HG03521 (cell line): ENCODE measurements around the gene GALNT12.
A peak's percentile ranks its signal among the peaks of the same experiment; 100 is the strongest.

Experiments used
- ATAC-seq: cut with Tn5 transposase; IDR thresholded peaks from one replicate; pipeline ENCODE4 v1.9.1; 2021; ENCODE audit warnings: mild to moderate bottlenecking, moderate library complexity; ENCODE audit not compliant: unreplicated experiment

GALNT12 gene

DNA sequence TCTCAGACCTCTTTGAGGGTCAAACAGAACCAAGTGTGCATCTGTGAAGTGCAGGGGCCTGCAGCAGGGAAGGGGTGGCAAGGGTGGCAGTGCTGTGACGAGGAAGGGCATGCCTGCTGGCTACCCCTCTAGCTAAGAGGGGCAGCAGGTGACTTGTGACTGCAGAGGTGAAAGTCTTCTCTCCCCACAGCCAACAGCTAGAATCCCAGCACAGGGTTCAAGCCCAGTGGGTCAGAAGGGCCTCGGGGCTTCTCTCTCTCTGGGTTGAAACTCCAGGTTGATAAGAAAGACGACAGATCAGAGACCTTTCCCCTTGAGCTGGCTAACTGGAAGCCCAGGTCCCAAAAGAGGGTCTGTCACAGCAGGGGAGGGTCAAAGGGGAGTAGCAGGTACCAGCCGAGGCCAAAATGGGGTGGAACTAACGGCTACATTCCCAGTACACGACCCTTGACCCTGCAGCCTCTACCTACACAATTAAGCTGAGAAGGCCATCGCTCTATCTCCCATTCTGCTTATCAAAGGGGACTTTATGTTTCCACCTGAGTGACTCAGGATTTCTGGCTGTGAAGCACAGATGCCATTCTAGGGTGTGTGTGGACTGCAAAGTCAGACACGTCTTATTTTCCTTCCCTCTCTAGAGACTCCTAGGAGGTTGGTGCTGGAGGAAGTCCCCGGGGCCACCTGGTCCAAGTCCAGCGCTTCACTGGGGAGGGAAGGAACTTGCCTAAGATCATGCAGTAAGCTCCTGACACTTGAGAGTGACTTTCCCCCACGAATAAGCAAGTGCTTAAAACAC is 25.7 kb upstream of the GALNT12 start:
- ATAC-seq: no peak

DNA sequence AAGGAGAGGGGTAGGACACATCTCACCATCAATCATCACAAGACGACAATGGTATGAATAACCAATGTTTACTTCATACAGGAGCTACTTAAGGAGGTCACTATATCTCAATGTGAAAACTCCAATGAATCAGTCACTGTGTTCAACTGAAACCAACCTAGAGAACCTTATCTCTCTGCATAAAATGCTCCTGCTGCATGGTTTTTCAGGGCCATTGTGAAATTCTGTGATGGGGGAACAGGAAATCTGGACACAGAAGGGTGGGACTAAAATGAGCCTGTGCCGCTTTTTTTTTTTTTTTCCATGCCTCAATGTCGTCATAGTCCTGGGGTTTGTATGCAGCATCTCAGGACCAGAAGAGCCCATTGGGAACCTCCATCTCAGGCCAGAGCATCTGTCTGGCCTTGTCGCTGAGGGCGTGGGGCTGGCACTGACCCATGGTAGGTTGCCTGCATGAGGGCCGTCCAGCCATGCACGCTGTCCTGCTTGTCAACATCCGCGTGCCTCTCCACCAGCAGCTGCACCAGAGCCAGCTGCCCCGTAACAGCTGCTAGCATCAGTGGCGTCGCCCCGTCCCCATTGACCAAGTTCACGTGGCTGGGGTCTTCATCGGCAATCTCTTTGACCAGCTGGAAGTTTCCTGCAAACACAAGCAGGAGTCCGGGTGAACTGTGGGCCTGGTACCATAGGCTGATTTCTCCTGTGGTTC is 23.8 kb upstream of the GALNT12 start:
- no peak for ATAC-seq

DNA sequence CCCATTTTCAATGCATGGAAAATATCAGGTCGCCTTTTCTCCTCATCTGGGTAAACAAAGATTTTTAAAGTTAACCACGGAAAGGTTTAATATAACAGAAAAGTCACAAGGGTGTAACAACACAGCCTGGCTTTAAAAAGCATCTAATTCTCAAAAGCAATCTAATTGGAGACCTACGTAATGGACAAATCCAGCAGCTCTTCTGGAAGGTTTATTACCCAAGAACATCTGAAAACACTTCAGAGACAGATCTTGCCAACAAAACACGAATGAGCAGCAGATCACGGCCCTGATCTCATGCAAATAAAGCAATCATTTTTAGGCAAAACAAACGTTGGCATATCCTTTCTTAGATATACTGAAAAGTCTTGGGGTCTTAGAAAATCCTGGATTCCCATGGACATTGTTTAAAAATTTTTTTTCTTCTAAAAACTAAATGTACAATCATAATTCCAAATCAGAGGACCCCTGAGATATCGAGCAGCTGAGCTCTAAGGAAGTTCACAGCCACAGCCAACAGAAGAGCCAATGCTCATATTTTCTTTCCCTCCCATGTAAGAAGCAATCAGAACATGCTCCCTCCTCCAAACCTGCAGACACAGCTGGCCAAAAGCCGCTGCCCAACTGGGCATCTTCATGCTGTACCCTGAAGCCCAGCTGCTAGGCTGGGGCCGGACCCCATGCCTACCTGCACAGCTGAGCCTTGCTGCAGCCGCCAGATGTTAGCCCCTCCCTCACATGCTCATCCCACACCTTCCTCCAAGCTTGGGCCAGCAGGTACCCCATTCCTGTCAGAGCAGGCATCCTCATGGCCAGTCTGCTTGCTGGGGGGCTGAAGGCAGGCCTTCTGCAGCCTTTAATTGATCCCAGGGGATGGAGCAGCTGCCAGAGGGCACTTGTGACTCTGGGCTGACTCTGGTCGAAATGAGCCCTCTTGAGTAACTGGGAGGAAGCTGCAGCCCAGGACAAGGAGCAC is 22.4 kb upstream of the GALNT12 start:
- ATAC-seq: no peak

DNA sequence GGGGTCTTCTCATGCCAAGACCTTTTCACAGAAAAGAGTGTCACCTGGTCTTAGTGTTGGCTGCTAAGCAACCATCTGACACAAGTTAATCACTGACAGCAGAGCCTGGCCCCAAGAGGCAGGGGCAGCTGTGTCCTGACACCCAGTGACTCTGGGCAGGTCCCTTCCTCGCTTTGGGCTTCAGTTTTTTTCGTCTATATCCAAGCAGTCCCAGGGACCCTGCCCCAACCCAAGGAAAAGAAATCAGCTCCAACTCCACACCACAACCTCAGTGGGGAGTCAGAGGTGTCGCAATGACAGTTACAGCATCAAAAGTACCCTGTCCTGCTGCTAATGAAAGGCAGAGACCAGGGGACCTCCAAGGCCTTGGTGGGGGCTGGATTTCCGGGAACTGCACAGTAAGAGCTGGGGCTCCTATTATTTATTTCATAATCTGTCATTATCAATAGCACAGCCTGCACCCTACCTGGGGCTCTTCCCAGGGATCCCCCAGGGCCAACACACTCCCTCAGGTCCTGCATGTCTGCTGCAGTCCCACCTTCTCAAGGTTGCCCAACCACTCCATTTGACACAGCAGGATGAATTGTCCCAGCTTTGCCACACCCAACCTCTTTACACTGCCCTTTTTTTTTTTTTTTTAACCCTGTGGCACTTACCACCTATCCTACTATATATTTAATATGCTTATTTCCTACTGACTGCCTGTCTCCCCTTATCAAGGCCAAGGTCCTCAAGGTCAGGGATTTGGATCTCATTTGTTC is 20.5 kb upstream of the GALNT12 start:
- no peak for ATAC-seq

DNA sequence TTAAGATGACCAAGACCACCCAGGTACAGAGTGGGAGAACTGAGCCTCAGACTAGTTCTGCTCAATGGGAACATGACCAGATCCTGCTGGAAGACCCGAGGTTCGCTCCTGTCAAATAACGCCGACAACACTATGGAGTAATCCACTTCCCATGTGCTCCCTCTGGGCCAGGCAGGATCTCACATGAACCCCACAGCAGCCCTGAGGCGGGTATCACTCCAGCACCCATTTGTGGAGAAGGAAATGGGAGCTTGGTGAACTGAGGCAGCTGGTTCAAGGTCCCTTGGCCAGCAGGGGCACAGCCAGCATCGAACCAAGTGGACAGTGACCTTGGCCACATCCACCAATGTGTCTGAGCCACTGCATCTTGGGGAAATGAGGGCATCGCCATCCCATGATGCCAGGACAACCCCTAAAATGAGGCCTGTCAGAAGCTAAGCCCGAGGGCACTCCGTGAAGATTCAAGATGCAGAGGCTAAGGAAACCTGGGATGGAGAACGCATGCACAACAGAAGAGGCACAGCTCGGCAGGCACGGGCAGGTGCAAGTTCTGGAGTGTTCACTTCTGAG is 19.6 kb upstream of the GALNT12 start:
- ATAC-seq: no peak

DNA sequence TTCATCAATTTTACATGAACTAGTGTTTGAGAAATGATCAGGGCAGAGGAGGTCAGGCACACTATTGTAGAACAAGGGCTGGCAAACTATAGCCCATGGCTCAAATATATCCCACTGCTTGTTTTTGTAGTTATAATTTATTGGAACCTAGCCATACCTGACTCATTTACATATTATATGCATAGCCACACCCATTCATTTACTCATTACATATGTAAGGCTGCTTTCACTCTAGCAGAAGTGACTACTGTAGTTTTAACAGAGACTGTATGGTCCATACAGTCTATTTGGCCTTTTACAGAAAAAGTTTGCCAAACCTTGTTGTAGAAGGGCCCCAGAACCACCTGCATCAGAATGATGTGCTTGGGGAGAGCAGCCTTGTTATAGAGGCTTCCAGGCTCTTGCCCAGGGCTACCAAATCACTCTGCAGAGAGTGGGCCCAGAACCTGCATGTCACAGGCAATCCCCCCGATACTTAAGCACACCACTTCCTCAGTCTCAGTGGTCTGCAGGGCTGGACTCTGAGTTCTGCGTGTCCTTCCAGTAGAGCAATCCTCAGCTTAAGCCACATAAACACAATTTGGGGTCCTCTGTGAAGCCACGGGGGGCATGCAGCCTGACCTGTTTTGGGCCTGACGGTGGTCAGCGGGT is 17.9 kb upstream of the GALNT12 start:
- ATAC-seq: no peak

DNA sequence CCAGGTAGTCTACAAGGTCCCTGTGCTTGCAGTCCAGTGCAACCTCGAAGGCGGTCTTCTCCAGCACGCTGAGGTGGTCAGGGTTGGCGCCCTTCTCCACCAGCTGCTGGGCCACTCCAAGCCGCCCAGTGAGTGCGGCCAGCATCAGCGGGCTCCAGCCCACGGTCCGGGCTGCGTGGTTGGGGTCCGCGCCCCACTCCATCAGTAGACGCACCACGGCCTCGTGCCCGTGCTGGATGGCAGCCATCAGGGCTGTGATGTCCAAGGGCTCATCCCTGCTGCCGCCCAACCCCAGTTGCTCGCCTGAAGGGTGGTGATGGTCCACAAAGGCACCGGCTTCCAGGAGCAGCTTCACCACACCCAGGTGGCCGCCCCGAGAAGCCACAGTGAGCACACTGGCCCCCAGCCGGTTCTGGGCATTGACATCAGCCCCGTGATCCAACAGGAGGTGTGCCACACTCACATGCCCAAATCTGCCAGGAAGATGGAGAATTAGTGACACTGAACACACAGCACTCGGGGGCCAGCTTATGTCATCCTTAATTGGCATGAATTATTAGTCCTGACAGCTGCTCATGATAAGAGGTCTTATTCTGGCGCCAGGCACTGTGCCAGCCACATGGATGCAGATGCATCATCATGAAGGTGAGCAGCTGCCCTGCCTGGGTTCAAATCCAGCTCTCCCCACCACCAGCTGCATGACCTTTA is 17.2 kb upstream of the GALNT12 start:
- ATAC-seq: no peak

DNA sequence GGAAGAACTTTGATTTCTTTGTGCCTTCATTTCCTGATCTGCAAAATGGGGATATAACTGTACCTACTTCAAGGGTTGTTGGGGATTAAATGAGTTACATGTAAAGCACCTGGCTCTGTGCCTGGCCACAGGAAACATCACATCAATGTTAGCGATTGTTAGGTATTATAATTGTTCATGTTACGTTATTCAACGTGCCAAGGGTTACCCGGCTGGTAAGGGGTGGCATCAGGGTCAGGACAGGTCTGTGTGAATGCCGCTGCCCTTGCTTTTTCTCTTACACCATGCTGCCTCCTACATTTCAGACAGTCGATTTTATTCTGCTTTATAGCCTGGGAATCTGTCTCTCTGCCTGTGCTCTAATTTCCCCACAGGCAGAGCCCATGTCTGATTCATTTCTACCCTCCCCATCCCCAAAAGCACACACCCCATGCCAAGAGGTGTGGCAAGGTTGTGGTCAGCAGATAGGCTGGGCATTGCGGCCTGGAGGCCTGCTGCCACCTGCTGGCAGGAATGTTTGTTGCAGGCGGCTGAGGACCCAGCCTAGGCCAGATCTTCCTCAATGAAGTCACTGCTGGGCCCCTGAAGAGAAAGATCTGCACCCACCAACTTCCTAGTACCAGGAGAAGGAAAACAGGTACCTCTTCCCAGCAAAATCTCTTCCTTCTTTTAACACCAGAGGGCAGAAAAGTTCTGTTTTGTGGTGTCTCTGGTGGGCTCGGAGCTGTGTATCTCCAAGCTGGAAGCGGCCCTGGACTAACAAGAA is 16.4 kb upstream of the GALNT12 start:
- ATAC-seq: peak; percentile 52

DNA sequence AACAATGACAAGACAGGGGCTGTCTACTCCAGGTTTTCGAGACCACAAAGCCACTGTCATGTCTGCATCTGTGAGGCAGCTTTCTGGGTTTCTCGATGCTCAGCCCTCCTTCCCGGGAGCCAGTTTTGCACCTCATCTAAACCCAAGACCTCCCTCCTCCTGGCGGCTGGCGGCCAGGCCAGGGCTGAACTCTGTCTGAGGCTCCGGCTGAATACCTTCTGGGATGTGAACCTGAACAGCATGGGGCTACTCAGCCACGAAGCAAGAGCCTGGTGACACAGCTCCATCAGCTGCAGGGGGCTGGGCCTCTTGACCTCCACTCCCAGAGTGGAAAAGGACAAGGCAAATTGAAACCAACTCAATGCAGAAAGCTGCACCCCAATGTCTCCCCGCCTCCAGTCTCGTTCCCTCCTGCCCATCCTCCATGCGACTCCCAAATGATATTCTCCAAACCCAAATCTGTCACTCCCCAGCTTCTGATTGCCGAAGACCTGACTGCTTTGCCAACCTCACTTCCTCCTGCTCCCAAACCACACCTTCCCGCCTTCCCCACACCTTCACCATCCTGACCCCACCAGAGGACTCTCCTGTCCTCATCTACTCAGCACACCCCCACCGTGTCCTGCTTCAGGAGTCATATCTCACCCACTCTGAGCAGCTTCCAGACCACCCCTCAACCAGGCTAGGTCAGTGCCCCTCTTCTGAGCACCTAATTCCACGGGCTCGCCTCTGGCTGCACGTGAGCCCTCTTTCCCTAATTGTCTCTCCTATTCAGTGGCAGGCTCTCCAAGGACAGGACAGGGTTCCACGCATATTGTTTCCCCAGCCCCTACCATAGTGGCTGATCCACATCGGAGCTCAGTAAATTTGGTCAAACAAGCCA is 15.6 kb upstream of the GALNT12 start:
- ATAC-seq: no peak

DNA sequence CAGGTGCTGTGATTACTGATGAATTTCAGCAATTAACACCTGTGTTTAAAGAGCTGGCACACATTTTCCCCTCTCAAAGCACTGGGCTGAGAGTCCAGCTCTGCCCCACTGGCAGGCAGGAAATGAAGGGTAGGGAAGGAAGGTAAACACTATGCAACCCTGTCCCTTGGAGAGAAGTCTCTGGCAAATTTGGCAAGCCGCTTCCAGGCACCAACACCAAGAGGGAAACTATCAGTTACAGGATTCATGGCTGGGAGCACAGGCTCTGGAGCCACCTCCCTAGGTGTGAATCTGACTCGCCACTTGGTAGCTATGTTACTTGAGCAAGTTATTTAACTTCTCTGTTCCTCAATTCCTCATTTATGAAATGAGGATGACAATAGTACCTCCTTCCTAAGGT is 14.4 kb upstream of the GALNT12 start:
- ATAC-seq: no peak

DNA sequence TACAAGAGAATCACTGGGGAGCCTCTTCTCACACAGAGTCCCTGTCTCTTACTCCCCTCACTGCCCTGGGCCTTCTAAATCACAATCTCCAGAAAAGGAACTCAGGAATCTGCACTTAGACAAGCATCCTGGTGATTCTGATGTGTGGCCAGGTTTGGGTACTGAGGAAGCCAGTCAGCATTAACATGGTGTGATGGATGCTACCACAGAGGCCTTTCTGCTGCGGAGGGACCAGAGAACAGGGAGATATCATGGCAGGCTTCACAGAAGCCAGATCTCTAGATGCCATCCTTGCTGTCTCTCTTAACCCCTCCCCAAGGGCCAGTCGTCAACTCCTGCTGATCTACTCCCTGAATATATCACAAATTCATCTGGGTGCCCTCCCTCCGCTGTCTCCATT is 12.7 kb upstream of the GALNT12 start:
- no peak for ATAC-seq

DNA sequence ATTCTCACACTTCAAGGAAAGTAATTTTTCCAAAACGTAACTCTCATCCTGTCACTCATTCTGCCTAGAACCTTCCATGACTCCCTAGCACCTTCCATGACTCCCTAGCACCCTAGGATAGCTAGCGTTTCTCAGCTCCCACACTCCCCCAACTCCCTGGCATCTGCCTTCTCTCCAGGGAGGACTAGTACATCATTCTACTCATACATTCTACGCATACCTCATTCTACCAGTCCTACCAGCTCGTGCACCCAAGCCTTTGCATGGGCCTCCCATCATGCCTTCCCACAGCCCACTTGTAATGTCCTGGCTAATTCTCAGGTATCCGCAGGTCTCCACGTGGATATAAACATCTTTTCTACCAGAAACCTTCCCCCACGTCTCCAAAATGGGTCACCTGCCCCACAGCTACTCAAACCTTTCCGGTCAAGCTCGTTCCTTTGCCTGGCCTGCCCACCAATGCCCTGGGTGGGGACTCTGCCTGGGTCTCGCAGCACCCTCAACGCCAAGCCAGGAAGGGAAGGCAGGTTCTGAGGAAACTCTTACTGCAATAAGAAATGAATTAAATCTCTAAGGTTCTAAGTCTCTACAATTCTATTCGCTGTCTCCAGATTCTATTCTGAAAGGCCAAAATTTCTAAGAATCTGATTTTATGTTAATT is 12.0 kb upstream of the GALNT12 start:
- ATAC-seq: no peak

DNA sequence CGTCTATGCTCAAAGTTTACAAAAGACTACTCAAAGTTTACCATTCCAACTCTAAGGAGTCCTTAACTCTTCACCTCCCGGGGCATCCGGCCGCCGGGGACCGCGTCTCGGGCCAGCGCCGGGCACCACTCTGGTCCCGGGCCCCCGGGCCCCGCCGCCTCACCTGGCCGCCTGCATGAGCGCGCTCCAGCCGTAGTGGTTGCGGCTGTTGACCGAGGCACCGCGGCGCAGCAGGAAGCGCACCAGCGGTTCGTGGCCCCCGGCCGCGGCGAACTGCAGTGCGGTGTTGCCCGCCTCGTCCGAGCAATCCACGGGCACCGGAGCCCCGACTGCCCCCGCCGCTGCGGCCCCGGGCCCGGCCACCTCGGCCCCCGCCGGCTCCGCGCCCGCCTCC is 11.5 kb upstream of the GALNT12 start:
- peak; percentile 25 for ATAC-seq

DNA sequence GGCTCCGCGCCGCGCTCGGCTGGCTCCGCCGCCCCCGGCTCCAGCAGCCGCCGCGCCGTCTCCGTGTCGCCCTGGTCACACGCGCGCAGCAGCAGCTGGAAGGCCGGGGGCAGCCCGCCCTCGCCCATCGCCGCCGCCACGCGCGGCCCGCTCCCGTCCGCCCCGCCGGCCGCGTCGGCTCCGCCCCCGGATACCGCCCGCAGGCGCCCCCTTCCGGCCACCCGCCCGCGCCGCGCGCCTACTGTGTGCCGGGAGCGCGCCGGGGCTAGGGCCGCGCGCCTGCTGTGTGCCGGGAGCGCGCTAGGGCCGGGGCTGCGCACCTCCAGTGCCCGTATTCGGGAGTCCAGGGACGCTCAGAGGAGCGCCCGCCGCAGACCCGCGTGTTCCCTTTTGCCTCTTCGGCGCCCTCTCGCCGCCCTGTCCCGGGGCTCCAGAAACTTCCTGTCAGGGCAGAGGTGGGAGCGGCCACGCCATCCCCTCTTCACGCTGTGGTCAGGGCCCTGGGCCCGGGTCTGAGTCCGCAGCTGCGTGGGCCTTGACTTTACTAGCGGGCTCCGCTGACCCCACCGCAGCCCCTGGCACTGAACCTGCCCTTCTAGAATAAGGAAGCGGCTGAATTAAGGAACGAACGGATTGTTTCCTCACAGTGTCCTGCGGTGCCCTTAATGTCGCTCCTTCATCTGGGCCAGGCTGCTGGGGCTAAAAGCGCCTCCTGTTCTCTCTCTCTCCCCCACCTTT is 10.9 kb upstream of the GALNT12 start, which contains the start of gene ANKS6:
Gene ANKS6 (minus strand): TSS at position 192 of the 738 bp plus-strand sequence. CDS start 64 bp downstream, at position 128.
- ATAC-seq: peak; percentile 77

DNA sequence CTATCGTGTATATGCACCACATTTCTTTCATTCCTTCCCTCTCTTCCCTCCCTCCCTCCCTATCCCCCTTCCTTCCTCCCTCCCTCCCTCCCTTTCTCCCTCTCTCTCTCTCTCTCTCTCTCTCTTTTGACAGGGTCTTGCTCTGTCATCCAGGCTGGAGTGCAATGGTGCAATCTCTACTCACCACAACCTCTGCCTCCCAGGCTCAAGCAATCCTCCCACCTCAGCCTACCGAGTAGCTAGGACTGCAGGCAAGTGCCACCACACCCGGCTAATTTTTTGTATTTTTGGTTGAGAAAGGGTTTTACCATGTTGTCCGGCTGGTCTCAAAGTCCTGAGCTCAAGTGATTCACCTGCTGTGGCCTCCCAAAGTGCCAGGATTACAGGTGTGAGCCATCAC is 10.0 kb upstream of the GALNT12 start:
- ATAC-seq: no peak

DNA sequence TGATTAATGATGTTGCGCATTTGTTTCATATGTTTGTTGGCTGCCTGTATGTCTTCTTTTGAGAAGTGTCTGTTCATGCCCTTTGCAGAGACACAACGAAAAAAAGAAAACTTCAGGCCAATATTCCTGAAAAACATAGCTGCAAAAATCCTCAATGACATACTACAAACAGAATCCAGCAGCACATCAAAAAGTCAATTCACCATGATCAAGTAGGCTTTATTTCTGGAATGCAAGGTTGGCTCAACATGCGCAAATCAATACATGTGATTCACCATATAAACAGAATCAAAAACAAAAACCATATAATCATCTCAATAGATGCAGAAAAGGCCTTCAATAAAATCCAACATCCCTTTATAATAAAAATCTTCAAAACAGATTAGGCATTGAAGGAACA is 9.2 kb upstream of the GALNT12 start:
- ATAC-seq: no peak
